ENCODE data around the gene PVALEF. TPM values are rescaled to one million over a fixed set of nuclear protein-coding genes. Genes with fewer than 3 reads are reported as not detected.
A peak's percentile ranks its signal among the peaks of the same experiment; 100 is the strongest.

PVALEF gene
- total and polyA plus RNA-seq, 2 of the 13 experiments (the other 11 are each of a cell fraction or from before 2014, with no cell fraction given): 0.18 TPM

DNA sequence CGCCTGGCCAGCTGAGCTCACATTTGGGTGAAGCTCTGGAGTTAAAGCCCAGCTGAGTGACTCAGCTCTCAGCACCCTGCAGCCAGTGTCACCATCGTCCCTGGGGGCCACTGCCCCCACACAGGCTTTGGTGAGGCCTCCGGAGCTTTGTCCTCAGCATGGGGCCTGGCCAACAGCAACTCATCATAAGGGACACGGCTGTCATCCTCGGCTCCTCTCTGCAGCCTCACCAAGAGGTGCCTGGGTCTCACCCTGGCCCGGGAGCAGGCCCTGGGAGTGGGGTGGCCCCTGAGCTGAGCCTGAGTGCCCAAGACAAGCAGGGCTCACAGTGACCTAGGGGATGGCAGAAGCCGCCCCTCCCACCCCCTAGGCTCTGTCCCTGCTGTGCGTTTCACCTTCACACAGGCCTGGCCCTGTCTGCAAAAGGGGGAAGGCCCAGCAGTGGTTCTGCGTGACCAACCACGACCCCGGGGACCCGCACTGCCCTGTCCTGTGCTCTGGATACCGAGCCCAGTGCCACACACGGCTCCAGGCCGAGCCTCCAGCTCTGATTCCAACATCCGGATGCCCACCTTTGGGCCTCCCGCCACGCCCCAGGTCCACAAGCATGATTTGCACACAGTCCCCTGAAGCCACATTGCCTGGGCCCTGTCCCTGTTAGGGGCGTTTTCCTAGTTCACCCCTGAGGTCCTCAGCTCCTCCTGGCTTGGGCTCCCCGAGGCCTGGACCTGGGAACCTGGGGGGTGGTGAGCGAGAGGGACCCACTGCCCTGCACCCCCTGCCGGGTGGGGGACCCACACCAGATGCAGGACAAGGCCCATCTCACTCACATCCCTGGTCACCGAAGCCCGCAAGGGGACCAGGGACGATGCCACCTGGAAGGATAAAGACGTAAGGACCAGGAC, 22.5 kb downstream of the PVALEF start:
- H3K4me3 ChIP-seq (replicated peaks in 1 of 3; ENCODE audit: insufficient read depth in 1 of 3, low read depth in 2 of 3, low read length in 3 of 3): no peak overlapping the region
- POLR2A ChIA-PET: no interaction called here
- peaks cover 24% of the 10 kb centered on the region for H3K4me1 ChIP-seq (ENCODE audit: insufficient read depth, low read length)
- WGBS (ENCODE audit: low lambda C conversion rate): 75% methylated on average over 24 of the region's 26 CpGs
- CTCF ChIA-PET (ENCODE audit: low intra/inter-chr PET ratio, low total read pairs): interaction anchor here (2.2 kb wide), 1 partner anchor 46 kb away, joined by 11 read pairs; no protein-coding TSS in a partner anchor
- intact Hi-C loops (cut with micrococcal nuclease; ENCODE audit: unreplicated experiment): no loop called here
- no peak overlapping the region for H3K4me2 ChIP-seq (ENCODE audit: low read depth, low read length)
- BruUV-seq (replicated peaks): no TSS peak
- H3K9me3 ChIP-seq (ENCODE audit: low read length): no peaks in the 10 kb centered on the region
- no peak for DNase-seq (ENCODE audit: low spot score)
- H4K20me1 ChIP-seq (ENCODE audit: insufficient read depth, low read length): no peaks in the 10 kb centered on the region
- H3K27ac ChIP-seq (ENCODE audit: extremely low read length, insufficient read depth, low read length): no peak overlapping the region
- no peak for FAIRE-seq
- H3K9ac ChIP-seq (ENCODE audit: insufficient read depth, low read depth, low read length): no peak overlapping the region
- H2AFZ ChIP-seq (ENCODE audit: low read length): no peak overlapping the region
- TF ChIP-seq, protein P1, sequence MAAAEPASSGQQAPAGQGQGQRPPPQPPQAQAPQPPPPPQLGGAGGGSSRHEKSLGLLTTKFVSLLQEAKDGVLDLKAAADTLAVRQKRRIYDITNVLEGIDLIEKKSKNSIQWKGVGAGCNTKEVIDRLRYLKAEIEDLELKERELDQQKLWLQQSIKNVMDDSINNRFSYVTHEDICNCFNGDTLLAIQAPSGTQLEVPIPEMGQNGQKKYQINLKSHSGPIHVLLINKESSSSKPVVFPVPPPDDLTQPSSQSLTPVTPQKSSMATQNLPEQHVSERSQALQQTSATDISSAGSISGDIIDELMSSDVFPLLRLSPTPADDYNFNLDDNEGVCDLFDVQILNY (CRISPR knock-in tag; conservative IDR thresholded peaks at IDR 0.05): no peak
- TF ChIP-seq AGO2 (optimal IDR thresholded peaks at IDR 0.05; ENCODE audit: low read depth, low read length): peak; percentile 65
- 0 out of 2 replicates have a peak, but pooled peaks have one; percentile 63 for TF ChIP-seq AKAP8 (CRISPR knock-in tag; IDR thresholded peaks at IDR 0.05)
- TF ChIP-seq, protein P2, sequence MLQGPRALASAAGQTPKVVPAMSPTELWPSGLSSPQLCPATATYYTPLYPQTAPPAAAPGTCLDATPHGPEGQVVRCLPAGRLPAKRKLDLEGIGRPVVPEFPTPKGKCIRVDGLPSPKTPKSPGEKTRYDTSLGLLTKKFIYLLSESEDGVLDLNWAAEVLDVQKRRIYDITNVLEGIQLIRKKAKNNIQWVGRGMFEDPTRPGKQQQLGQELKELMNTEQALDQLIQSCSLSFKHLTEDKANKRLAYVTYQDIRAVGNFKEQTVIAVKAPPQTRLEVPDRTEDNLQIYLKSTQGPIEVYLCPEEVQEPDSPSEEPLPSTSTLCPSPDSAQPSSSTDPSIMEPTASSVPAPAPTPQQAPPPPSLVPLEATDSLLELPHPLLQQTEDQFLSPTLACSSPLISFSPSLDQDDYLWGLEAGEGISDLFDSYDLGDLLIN (CRISPR knock-in tag; IDR thresholded peaks at IDR 0.05; ENCODE audit: borderline replicate concordance): no peak
- 0 out of 2 replicates have a peak, but pooled peaks have one; percentile 7 for TF ChIP-seq ZFY (CRISPR knock-in tag; IDR thresholded peaks at IDR 0.05)
- TF ChIP-seq, protein P3, sequence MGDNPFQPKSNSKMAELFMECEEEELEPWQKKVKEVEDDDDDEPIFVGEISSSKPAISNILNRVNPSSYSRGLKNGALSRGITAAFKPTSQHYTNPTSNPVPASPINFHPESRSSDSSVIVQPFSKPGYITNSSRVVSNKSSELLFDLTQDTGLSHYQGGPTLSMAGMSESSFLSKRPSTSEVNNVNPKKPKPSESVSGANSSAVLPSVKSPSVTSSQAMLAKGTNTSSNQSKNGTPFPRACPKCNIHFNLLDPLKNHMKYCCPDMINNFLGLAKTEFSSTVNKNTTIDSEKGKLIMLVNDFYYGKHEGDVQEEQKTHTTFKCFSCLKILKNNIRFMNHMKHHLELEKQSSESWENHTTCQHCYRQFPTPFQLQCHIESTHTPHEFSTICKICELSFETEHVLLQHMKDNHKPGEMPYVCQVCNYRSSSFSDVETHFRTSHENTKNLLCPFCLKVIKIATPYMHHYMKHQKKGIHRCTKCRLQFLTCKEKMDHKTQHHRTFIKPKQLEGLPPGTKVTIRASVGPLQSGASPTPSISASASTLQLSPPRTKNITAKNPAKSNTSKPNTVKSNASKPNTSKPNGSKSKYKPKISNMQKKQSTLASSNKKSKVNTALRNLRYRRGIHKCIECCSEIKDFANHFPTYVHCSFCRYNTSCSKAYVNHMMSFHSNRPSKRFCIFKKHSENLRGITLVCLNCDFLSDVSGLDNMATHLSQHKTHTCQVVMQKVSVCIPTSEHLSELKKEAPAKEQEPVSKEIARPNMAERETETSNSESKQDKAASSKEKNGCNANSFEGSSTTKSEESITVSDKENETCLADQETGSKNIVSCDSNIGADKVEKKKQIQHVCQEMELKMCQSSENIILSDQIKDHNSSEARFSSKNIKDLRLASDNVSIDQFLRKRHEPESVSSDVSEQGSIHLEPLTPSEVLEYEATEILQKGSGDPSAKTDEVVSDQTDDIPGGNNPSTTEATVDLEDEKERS (CRISPR knock-in tag; IDR thresholded peaks at IDR 0.05): no peak
- TF ChIP-seq CHCHD3 (CRISPR knock-in tag; IDR thresholded peaks at IDR 0.05): 0 out of 2 replicates have a peak, but pooled peaks have one; percentile 51
- no peak for TF ChIP-seq ZNF430 (CRISPR knock-in tag; IDR thresholded peaks at IDR 0.05)
- no peak for TF ChIP-seq ZFP41 (CRISPR knock-in tag; IDR thresholded peaks at IDR 0.05; ENCODE audit: borderline replicate concordance)
- peaks cover 6 to 17% of the 10 kb centered on the region in 2 experiments; a peak in 3 of 5 replicates for H3K27me3 ChIP-seq (ENCODE audit: control insufficient read depth in 1 of 2, insufficient read depth in 2 of 2, low read length in 2 of 2)
- no peaks in the 10 kb centered on the region for H3K79me2 ChIP-seq (ENCODE audit: insufficient read depth, low read length)
- ATAC-seq: no peak
- in situ Hi-C loops (cut with HindIII; ENCODE audit: extremely low pct_ligation_motif_present, low pct_unique_long_range_greater_than_20kb): no loop called here
- peaks cover 3 to 4% of the 10 kb centered on the region in 2 experiments; a peak in 2 of 5 replicates for H3K36me3 ChIP-seq (replicated peaks in 1 of 2; ENCODE audit: control insufficient read depth in 1 of 2, insufficient read depth in 2 of 2, low read length in 2 of 2)
